ENCODE measurements around the gene NEGR1.
A peak's percentile ranks its signal among the peaks of the same experiment; 100 is the strongest.

NEGR1 gene

DNA sequence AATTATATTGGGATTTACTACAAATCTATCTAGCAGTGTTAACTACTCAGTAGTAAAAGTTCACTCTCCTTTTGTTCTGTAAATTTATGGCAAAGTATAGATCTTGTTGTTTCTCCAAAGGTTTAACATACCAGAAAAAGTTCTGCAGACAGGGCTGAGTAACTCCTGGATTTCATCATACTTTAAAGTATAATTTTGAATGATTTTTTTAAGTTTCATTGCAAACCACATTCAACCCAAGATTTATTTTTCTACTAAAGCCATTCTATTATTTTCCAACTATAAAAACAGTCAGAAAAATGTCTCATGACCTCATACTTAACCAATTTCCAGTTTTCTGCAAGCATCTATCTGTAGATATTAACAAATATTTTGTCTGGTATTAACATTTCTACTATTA, 615.7 kb downstream of the NEGR1 start:
- no peak for DNase-seq

DNA sequence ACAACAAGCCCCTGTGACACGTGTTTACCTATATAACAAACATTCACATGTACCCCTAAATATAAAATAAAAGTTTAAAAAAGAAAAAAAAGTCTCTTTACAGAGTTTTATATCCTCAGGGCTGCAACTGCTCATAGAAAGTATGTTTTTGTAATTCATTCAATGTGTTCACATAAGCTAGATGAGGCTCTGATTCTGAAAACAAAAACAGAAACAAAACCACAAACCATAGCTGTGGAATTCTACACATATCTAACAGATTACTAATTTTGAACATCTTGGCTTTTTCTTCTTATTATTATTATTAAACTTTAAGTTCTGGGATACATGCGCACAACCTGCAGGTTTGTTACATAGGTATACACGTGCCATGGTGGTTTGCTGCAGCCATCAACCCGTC, 621.9 kb downstream of the NEGR1 start:
- DNase-seq: no peak

DNA sequence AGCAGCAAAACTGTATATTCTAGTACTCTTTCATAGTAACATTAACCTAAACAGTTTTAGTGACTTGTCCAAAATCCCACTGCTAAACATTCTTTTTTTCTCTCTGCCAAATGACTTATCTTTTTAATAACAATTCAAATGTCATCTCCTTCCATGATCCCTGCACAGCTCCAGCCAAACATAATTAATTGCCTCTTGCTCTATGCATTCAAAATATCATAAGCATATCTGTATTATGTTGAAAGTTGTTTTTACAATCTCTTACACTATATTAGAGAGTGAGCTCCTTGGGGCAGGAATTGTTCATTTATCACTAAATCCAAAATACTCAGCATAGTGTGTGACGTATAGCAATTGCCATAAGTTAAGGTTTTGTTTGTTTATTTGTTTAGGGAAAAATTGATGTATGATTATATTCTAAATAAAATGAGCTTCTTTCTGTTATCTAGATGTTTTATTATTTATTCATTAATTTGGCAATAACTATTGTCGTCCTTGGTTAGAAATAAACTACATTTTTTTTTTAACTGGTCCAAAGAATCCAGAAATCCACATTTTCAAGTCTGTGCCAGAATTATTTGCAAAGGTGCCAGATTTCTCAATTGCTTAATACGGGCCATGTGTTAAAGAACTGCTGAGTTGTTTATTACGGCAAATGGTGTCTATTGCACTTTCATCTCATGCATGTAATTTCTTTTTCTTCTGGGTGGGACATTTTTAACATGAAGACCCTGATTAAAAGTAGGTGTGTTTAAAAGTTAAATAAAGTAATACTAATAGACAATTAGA, 624.3 kb downstream of the NEGR1 start:
- no peak for DNase-seq

DNA sequence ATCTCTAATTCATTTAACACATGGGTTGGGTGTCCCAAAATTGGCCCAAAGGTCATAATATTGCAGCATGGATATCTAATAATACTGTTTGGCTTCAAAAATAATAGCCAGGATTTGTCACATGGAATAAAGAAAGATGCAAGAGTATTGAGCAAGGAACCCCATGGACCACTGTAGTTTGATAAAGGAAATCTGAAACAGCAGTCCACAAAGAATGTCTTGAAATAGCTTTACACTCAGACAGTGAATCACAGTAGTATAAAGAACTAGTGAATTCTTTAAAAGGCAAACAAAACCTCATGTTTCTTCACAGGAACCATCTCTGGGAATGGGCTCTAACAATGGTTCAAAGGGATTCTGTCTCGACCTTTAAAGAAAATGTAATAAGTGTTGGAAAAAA, 625.4 kb downstream of the NEGR1 start:
- no peak for DNase-seq

DNA sequence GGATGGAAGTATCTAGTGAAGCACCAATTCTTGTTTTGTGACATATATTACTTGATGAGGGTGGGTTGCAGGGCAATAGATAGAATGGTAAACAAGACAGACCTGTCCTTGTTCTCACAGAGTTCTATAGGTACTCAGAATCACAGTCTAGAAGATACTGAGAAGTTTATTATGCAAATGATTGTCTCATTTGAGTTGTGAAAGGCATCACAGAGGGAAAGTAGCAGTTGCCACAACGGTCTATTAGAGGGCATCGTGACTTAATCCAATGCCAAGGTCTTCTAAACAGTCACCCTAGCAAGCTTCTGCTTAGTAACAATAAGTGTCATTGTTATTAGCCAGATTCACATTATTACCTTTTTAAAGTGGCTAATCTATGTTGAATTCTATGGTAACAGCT, 626.7 kb downstream of the NEGR1 start:
- DNase-seq: no peak

DNA sequence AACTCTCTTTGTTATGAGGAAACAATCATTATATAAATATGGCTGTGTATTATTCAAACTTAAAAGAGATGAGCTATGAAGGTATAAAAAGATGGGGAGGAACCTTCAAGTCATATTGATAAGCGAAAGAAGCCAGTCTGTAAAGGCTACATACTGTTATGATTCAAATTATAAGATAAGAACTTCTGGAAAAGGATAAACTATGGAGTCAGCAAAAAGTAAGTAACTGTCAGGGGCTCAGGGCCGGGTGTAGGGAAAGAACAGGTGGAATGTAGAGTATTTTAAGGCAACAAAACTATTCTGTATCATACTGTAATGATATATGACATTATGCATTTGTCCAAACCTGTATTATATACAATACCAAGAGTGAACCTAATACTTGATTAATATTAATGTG, 628.4 kb downstream of the NEGR1 start:
- no peak for DNase-seq

DNA sequence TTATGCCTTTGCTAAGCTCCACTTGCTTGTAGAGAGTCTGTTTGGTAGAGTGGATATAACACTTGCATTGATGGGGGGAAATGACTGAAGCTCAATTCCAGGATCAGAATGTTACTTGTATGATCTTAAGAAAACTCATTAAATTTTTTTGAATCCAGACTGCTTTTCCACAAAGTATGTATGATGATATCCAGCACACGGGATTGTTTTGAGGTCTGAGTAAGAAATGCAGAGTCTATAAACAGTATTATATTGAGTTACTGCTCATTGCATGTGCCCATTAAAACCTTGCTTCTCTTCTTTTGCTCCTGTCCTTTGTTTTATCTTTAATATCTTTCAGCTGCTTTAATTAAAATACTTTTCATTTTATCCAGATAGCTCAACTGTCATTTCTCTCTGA, 631.1 kb downstream of the NEGR1 start:
- DNase-seq: no peak

DNA sequence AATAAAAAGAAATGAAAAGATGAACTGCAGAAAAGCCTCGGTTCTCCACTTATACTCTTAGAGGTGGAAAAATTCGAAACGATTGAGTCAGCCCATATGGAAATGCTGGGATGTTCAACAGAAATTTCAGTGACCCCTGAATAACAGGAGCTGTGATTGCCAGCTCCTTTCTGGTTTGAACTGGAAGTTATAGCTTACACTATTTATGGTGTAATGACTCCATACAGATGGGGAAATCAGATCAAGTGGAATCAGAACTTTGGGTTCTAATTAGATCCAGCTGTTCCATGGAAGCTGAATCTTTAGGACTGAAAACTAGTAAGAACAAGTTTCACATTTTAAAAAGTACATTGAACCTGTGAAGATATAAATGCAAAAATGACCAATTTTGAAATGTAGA, 632.2 kb downstream of the NEGR1 start:
- DNase-seq: no peak

DNA sequence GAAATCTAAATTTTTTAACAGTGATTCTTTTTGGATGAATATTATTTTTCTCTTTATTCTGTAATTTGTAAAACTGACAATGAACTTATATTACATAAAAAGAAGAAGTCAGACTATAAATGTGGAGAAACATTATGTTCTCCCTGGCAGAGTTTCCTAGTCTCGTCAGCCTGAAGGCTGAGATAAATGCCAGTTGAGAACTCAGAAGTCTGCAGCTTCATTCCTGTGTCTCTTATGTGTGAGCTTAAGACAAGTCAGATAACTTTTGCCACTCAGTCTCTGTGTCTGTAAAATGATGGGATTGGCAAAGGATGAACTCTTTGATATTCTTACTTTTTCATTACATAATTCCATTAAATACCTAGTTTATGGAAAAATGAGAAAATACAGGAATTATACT, 632.7 kb downstream of the NEGR1 start:
- DNase-seq: no peak

DNA sequence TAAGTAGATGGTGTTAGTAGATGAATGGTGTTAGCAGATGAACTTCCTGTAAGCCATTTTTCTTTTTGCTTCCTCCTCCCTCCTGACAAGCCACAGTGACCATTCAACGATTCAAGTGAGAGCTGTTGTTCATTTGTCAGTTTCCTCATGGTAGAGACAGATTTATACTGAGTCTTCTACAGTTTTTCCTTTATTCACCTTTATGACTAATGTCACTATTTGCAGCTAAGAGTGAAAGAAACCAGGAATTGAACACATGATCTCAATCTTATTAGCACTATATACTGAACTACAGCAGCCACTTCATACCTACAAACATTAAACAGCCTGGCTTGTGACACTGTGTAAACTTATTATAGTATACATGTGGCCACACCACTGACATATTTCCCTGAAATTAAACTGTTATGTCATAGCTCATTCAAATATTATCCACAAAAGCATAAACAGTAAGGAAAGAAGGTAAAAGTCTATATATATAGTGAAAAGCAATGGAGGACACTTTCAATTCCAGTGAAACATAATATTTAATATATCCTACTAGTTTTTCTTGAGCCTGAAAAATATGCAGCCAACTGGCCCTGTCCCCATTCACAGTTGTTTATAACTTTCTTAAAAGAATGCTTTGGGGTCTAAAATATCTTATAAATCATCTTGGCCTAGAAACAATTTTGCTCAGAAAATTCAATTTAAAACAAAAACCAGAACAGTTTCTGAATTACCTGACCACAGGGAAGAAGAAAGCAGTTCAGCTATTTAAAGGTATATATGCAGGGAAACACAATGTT, 634.6 kb downstream of the NEGR1 start:
- DNase-seq: no peak

DNA sequence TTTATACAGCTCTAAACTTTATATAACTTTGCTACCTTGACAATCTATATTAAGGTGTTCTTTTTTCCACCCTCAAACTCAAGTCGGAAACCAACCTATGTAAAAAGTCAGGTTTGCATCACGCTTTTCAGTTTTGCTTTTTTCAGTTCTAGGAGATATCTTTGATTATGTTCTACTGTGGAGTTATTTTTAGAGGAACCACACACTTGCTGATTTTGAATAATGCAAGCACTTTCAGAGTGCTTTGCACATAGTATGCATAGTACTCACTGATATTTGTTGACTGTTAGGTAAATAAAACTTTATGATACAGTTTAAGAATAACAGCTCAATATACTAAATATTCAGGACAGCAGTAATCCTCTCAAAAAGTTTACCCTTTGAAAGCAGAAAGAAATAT, 637.3 kb downstream of the NEGR1 start:
- DNase-seq: no peak

DNA sequence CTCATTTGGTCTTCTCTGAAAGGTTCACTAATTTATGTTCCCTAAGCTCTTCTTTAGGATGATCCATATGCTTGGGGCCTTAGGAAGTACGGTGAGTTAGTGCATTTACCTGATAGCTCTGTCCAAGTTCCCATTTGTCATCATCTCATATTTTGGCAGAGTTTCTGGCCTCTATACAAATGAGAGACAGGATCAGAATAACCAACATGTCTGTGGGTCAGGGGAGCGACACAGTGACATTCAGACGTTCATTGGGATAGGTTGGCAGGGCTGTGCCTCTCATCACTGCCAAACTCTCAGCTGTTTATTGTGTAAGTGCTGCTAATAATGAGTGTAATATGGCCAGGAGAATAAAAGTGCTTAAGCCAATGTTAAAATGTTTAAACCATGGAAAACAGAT, 640.4 kb downstream of the NEGR1 start:
- no peak for DNase-seq

DNA sequence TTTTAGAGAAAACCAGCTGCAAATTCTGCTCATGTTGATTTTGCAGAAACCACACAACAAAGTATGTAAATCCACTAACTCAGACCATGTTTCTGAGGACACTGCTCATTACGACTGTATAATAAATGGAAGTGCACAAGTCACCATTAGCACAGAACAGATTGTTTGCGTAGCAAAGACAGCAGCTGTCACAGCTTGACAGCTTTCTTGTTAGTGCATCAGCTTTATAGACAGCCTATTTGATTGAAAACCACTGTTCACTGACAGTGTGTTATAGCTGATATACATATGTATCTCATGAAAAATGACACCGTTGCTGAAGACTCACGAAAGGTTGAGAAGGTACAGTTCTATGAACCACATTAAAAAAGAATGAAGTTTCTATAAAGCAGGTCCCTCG, 641.3 kb downstream of the NEGR1 start:
- peak; percentile 26 for DNase-seq

DNA sequence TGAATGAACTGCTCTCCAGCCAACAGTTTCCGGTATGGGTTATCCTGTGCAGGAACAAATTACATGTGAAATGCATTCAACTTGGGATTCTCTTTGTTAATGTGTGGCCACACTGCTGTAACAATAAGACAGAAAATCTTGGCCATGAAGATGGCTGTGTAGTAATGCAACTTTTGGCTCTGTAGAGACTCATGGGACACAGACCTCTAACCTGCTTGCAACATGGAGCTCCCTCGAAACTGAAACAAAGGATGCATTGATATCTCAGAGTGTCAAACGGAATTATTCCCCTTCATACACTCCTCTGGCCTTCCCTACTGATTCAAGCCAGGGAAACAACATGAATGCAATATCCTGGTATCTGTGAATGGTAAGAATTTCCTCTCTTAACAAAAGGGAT, 642.2 kb downstream of the NEGR1 start:
- DNase-seq: no peak

DNA sequence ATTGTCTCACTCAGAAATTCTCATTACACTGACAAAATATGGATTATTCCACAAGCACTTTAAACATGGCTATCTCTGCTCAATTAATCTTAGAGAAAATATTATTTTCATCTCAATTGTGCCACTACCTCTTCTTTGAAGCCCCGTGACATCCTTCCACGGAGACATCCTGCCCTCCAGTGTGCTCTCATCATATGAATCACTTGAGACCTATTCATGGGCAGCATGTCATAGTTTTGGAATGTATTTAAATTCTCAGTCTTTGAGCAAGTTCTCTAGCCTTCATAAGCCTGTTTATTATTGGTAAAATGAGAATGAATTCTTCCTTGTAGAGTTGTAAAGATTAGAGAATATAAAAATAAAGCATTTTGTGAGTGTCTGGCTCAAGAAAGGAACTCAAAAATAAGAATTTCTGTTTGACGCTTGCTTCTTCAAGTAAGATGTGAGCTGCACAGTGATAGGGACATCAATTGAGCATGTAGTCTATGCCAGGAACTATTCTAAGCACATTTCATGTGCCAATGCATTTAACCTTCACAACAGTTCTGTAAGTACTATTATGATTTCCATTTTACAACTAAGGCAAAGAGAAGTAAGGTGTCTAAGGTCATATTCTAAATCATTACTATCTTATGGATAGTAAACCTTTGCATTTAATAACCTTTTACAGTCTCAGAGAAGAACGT, 644.1 kb downstream of the NEGR1 start:
- DNase-seq: no peak

DNA sequence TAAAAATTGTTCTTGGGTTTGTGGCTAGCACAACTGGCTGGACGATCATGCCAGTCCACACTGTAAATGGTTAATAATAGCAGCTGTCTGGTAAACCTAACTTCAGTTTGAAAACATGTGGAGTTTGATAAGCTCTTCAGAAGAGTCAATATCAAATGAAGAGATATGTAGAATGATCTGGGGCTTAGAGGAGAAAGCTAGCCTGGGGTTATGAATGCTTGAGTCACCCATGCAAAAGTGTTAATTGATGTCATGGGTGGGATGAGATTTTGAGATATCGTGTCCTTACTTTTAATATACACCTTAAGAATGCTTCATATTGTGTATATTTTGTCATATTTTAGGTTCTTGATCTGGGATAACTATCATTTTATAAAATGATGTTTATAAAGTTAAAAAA, 646.8 kb downstream of the NEGR1 start:
- no peak for DNase-seq

DNA sequence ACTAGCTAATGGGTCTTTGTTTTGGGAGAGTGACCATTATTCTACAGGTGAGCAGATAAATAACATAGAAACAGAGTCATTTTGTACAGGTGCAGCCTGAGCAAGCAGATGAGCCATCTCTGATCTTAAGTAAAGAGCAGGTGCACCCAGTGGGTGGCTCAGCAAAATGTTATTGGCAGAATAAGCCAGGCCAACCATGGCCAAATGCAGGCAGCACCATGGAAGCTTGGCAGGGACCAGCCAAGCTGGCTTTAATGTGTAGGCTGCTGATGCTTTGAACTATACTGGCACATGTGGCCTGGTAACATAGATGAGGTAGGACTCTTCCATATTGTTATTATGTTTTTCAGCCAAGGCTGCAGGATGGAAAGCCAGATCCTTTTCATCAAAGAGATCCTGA, 648.2 kb downstream of the NEGR1 start:
- no peak for DNase-seq

DNA sequence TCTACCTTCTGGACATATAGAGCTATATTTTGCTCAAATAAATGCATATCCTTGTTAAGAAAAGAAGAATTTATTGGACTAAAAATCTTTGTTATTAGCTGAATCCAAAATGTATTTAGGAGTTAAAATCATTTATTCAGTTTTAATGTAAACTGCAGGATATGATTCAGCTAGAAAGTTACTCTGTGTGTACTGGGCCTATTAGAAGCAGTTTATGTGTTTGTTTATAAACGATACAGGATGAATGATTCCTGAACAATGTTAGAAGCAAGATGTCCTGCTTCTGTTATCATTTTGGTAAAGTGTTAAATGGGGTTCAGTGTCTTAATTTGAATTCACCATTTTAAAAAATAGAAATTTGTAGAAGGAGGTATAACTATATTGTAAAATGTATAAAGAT, 652.3 kb downstream of the NEGR1 start:
- no peak for DNase-seq

DNA sequence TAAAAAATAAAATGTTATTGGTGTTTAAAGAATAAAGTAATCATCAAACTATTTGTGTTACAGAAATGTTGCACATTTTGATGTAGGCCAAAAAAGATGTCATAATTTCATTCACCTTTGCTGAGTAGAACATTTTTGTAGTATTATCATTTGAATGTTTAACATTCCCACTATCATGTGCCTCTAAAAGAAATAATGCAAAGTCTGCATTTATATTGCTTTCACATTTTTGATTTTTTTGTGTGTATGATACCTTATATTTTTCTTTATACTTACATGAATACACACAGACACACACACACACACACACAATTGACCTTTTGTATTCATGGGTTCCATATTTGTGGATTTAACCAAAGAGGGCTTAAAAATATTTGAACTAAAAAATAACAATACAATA, 657.3 kb downstream of the NEGR1 start:
- DNase-seq: no peak

DNA sequence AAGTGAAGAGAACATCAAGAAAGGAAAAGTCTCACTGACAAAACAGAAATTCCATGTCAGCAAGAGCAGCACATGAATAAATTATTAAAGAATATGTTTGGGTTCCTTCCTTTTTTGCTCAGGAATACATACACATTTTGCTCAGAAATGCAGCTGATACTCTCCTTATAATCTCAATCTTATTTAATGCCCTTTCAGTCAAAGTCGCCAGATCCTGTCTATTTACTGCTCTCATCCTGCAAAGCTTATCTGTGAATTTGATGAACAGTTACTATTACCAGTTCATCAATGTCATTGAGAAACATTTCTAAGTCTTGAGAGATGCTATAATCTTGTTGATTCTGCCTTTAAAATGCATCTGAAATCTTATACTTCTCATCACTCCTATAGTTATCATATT, 658.5 kb downstream of the NEGR1 start:
- no peak for DNase-seq

DNA sequence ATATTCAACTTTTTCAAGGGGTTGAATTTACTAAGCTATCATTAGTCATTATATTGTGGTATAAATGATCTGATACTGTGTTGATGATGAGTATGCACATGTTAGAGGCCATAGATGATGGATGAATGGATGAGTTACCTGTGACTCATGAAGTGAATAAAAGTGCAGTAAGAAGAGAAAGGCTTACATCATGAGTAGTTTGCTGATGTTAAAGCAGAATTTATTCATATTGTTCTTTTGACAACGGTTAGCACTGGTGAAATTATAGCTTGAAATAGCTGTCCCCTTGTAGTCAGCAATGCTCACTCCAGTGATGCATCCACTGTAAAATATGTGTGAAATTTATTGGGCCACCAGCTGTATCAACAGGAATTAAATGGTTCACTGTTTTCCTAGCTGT, 660.6 kb downstream of the NEGR1 start:
- DNase-seq: no peak

DNA sequence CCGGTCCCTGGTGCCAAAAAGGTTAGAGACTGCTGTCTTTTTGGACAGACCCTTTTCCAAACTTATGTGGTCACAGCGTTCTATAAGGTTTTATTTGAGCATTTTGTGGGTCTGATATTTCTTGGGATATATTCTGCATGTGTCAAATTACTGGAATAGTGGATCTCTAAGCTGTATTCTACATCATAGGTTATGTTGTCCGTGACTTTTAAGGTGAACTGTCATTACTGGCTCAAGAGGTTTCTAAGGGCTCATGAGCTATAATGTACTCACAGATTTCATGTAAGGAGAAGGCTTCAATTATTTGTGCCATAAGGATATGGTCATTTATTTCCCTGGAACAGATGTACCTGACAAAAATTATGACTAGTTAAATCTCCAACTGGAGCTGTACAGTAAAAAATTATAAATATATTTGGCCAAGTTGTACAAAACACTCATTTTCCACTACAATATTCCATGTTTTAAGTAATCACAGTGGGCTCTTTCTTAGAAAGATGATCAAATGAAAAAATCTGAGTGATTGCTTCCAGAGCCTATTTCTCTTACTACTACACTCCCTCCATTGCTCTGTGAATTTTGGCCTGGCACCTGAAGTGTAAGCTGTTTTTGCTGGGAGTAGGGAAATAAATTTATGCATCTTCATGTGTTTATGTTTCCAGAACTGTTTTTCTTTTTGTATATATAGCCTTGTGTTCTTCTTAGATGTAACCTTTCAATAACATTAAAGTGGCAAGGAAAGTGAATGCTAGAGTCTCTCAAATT, 663.4 kb downstream of the NEGR1 start:
- no peak for DNase-seq

DNA sequence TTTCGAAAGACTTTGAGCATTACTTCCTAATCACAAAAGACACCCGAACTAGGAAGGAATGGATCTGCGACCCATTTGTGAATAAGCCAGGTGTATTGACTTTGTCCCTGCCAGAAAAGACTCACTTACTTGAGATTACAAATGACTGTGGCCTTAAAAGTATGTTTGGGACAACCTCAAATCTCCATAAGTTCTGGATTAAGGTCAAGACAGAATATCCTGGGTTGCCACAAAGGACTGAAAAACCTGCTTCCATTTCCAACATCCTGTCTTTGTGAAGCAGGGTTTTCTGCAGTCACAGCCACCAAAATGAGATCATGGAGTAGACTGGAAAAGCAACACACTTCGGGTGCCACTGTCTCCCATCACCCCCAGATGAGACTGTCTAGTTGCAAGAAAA, 664.1 kb downstream of the NEGR1 start:
- DNase-seq: no peak

Data from NCI-H82 (cell line).